ELR (cell line): ENCODE results near the gene RAPGEF6.
"Not testable (repeated sequence)": the region's sequence is repeated elsewhere in the genome, so short reads cannot be mapped to it uniquely, and the experiment has no call there.

Source experiments
- DNase-seq: peaks from one replicate; pipeline ENCODE4 v3.0.0-alpha.2; 2015; ENCODE audit warnings: low read depth

RAPGEF6 gene

GRCh38 chr5:131634996-131635683 is at the start of gene RAPGEF6:
Gene RAPGEF6, minus strand, starts transcription at chr5:131635229. Its CDS starts 199 bp downstream, at chr5:131635030.
- DNase-seq, result peak; percentile 100

- no peak for DNase-seq
These were observed 49.6 kb upstream of the RAPGEF6 start for GRCh38 chr5:131684595-131684994.

GRCh38 chr5:131684051-131684450 is 49.0 kb upstream of the RAPGEF6 start:
- no peak for DNase-seq

GRCh38 chr5:131682826-131683225 is 47.8 kb upstream of the RAPGEF6 start:
- DNase-seq, result no peak

- DNase-seq, result no peak
These were observed 47.1 kb upstream of the RAPGEF6 start for GRCh38 chr5:131682175-131682574.

GRCh38 chr5:131679911-131680310 is 44.9 kb upstream of the RAPGEF6 start:
- peak; percentile 40 for DNase-seq

- DNase-seq, result not testable (repeated sequence)
These were observed 43.2 kb upstream of the RAPGEF6 start for GRCh38 chr5:131678273-131678672.

GRCh38 chr5:131677115-131677514 is 42.1 kb upstream of the RAPGEF6 start:
- DNase-seq, result no peak

GRCh38 chr5:131672776-131673175 is 37.7 kb upstream of the RAPGEF6 start:
- no peak for DNase-seq

- DNase-seq, result no peak
These were observed 37.1 kb upstream of the RAPGEF6 start for GRCh38 chr5:131671994-131672655.

- DNase-seq, result no peak
These were observed 36.4 kb upstream of the RAPGEF6 start for GRCh38 chr5:131671409-131671808.

- no peak for DNase-seq
These were observed 29.9 kb upstream of the RAPGEF6 start for GRCh38 chr5:131664929-131665328.

- no peak for DNase-seq
These were observed 26.9 kb upstream of the RAPGEF6 start for GRCh38 chr5:131661933-131662332.

GRCh38 chr5:131659841-131660240 is 24.8 kb upstream of the RAPGEF6 start:
- DNase-seq, result no peak

- no peak for DNase-seq
These were observed 24.3 kb upstream of the RAPGEF6 start for GRCh38 chr5:131659290-131659689.

- DNase-seq, result no peak
These were observed 19.7 kb upstream of the RAPGEF6 start for GRCh38 chr5:131654776-131655175.

GRCh38 chr5:131654309-131654708 is 19.3 kb upstream of the RAPGEF6 start:
- DNase-seq, result no peak

- peak; percentile 51 for DNase-seq
These were observed 14.1 kb upstream of the RAPGEF6 start for GRCh38 chr5:131649161-131649560.

- DNase-seq, result no peak
These were observed 12.2 kb upstream of the RAPGEF6 start for GRCh38 chr5:131647048-131647769.

- peak; percentile 55 for DNase-seq
These were observed 9.8 kb upstream of the RAPGEF6 start for GRCh38 chr5:131644822-131645221.

GRCh38 chr5:131644370-131644769 is 9.3 kb upstream of the RAPGEF6 start:
- DNase-seq, result no peak

GRCh38 chr5:131641494-131641893 is 6.5 kb upstream of the RAPGEF6 start:
- DNase-seq, result no peak
